Naive thymus-derived CD8-positive, alpha-beta T cell (primary cell): ENCODE measurements around the gene SAPCD1. TPM values are rescaled to one million over a fixed set of nuclear protein-coding genes. Genes with fewer than 3 reads are reported as not detected.
"Not testable (repeated sequence)": the region's sequence is repeated elsewhere in the genome, so short reads cannot be mapped to it uniquely, and the experiment has no call there.

ENCODE experiments used
- ATAC-seq, 2 donors: fragments of 150-1000 bp; cut with Tn5 transposase in 1 of 2; sonication (Bioruptor Pico), chemical (Tn5 transposase) in 1 of 2; 1 replicate in 1 of 2; 2 replicates in 1 of 2; pipeline ENCODE4 v1.10.0; 2021; ENCODE audit warnings: mild to moderate bottlenecking in 2 of 2, moderate library complexity in 2 of 2
- POLR2A ChIA-PET: fragments of 350-600 bp; sonication (Branson Sonifier 250); formaldehyde crosslinking; loops from one replicate; lab custom pipeline; 2021; ENCODE audit warnings: antibody characterized with exemption; lab: Charles Lee
- DNase-seq, 10 donors: peaks; one replicate each; pipeline versions ENCODE4 v3.0.0 to v3.0.0-alpha.2; 2020 to 2022
- H3K27ac Mint-ChIP-seq, 10 donors: one replicate each; pipeline ENCODE4 v1.8.0; 2020 to 2022; ENCODE audit warnings: mild to moderate bottlenecking in 10 of 10, mixed read lengths in 10 of 10, moderate library complexity in 4 of 10, inconsistent platforms in 1 of 10
- H3K27me3 Mint-ChIP-seq, 5 donors: one replicate each; pipeline ENCODE4 v1.8.0; 2021 to 2022; ENCODE audit warnings: mixed read lengths in 5 of 5
- H3K36me3 Mint-ChIP-seq, 3 donors: one replicate each; pipeline ENCODE4 v1.8.0; 2020 to 2022; ENCODE audit warnings: mixed read lengths in 3 of 3, mild to moderate bottlenecking in 2 of 3, inconsistent platforms in 1 of 3
- H3K4me1 Mint-ChIP-seq, 4 donors: one replicate each; pipeline ENCODE4 v1.8.0; 2021 to 2022; ENCODE audit warnings: mixed read lengths in 4 of 4
- H3K4me3 Mint-ChIP-seq, 10 donors: one replicate each; pipeline ENCODE4 v1.8.0; 2020 to 2022; ENCODE audit warnings: mild to moderate bottlenecking in 10 of 10, mixed read lengths in 10 of 10, moderate library complexity in 6 of 10, inconsistent platforms in 1 of 10
- H3K9me3 Mint-ChIP-seq, 9 donors: one replicate each; pipeline ENCODE4 v1.8.0; 2020 to 2022; ENCODE audit warnings: mixed read lengths in 9 of 9, mild to moderate bottlenecking in 3 of 9, inconsistent platforms in 1 of 9, moderate library complexity in 1 of 9
- polyA plus RNA-seq, 3 donors: library from polyadenylated mRNA; unstranded; fragments of 300-500 nt; fragmentation: Illumina TruSeq; gene quantifications; one replicate each; pipeline ENCODE4 v1.2.3, GENCODE V29; 2021
- total RNA-seq, 8 experiments: library from RNA in 2 of 8; stranded (reverse) in 2 of 8; gene quantifications; one replicate each; pipeline ENCODE4 v1.2.3 and lab custom pipeline; 2021 to 2026

Gene SAPCD1
- total and polyA plus RNA-seq, 5 experiments from 2014 or later, result 1.6 to 2.1 TPM; not detected in 3

DNA sequence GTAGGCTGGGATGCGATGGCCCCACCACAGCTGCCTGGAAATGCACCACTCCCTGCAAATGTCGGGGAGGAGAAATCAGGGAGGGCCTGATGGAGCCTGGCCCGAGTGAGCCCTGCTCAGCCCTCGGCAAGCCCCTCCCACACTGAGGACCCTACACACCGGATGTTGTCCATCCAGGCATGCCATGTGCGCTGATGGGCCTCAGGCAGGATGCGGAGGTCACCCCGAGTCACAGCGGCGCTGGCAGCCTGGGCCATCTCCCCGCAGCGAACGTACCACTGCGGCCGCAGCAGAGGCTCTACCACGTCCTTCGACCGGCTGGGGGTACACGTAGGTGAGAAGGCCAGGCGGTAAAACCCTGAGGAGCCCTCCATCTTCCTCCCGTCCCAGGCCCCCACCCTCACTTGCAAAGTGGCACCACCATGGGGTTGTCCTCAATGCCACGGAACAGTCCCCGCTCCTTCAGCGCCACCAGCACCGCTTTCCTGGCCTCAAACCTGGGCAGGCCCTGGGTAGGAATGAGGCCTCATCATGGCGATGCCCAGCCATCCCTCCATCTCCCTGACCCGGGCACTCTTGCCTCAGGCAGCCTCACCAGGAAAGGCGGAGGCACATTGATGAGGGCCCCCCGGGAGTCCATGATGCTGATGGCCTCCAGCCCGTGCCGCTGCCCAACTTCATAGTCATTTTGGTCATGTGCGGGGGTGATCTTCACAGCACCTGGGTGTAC lies 19.8 kb downstream of the SAPCD1 start:
- H3K27me3 Mint-ChIP-seq, result no peaks in the 10 kb centered on the region
- ATAC-seq, result no peak
- POLR2A ChIA-PET, result interaction anchor here (0.6 kb wide), 1 partner anchor 11 kb away, joined by 4 read pairs; no protein-coding TSS in a partner anchor
- H3K4me3 Mint-ChIP-seq, result no peak overlapping the region
- no peak overlapping the region for H3K27ac Mint-ChIP-seq
- no peaks in the 10 kb centered on the region for H3K9me3 Mint-ChIP-seq
- DNase-seq, result no peak
- peaks cover 0 to 55% (median 21%) of the 10 kb centered on the region in 3 donors for H3K36me3 Mint-ChIP-seq
- H3K4me1 Mint-ChIP-seq, result peaks cover 3 to 8% (median 7%) of the 10 kb centered on the region in 4 donors

DNA sequence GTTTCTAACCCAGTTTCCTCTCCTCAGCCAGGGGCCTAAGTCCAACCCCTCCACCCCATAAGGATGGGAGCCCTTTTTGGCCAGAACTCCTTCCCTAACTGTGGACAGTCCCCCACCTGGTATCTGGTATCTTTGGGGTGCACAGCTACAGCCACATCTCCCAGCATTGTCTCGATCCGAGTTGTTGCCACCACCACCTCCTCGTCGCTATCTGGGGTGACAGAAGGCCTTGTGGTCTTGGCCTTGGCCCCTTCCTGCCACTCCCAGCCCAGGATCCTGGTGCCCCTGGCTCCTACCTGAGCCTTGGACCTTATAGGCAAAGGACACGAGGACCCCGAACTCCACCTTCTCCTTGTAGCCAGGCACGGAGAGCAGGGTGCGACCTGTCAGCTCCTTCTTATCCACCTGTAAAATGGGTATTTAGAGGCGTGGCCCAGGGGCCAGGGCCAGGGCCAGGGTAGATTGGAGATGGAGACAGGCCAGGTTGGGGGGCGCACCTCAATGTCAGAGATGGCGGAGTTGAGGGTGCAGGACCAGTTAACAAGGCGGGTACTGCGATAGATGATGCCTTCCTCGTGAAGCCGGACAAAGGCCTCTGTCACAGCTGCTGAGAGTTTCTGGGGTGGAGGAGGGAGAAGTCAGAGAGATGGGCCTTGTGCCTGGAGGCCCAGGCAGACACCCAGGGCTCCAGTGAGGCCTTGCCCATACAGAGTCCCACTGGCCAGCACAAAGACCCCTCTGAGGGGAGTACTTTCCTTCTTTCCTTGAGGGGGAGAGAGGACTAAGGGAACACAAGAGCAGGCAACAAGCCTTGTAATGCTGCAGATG lies 21.9 kb downstream of the SAPCD1 start:
- Mint-ChIP-seq H3K27me3 (no peaks in the 10 kb centered on the region), H3K4me1 (peaks cover 0 to 3% (median under 1%) of the 10 kb centered on the region in 4 donors), H3K9me3 (no peaks in the 10 kb centered on the region), H3K4me3 (no peak overlapping the region), H3K27ac (peak overlapping the region in 1 of 10 donors; percentile 40), H3K36me3 (peaks cover 0 to 57% (median 18%) of the 10 kb centered on the region in 3 donors)
- POLR2A ChIA-PET, result interaction anchor here (0.6 to 1.6 kb wide), 4 partner anchors 9 to 125 kb away, joined by 3 to 6 read pairs (median 4); partner anchors contain the start of gene VARS1
- ATAC-seq (no peak), DNase-seq (no peak)

- DNase-seq, result no peak
- Mint-ChIP-seq H3K4me1 (peaks cover 0 to 7% (median under 1%) of the 10 kb centered on the region in 4 donors), H3K36me3 (peaks cover under 1 to 55% (median 14%) of the 10 kb centered on the region in 3 donors), H3K4me3 (no peak overlapping the region), H3K27me3 (no peaks in the 10 kb centered on the region), H3K27ac (no peak overlapping the region), H3K9me3 (no peaks in the 10 kb centered on the region)
- ATAC-seq, result no peak
- POLR2A ChIA-PET, result interaction anchor here (1.6 kb wide), 1 partner anchor 10 kb away, joined by 6 read pairs; the partner anchor contains the start of gene VARS1
These were observed 23.0 kb downstream of the SAPCD1 start for GRCh38 chr6:31785475-31785874.

- ATAC-seq, result no peak
- H3K36me3 Mint-ChIP-seq, result peaks cover 2 to 43% (median 4%) of the 10 kb centered on the region in 3 donors
- peak in 2 of 10 donors; percentile 36 to 40 for DNase-seq
- POLR2A ChIA-PET, result interaction anchor here (0.5 to 0.8 kb wide), 2 partner anchors 13 to 16 kb away, joined by 3 to 4 read pairs; partner anchors contain the start of gene LSM2
- H3K4me3 Mint-ChIP-seq, result peak overlapping the region in 2 of 10 donors; percentile 37 to 49
- peak overlapping the region in 9 of 10 donors; percentile 14 to 84 (median 56) for H3K27ac Mint-ChIP-seq
- no peaks in the 10 kb centered on the region for H3K27me3 Mint-ChIP-seq
- peaks cover 11 to 36% (median 28%) of the 10 kb centered on the region in 4 donors for H3K4me1 Mint-ChIP-seq
- no peaks in the 10 kb centered on the region for H3K9me3 Mint-ChIP-seq
These were observed 29.1 kb downstream of the SAPCD1 start for GRCh38 chr6:31791324-31792089.

DNA sequence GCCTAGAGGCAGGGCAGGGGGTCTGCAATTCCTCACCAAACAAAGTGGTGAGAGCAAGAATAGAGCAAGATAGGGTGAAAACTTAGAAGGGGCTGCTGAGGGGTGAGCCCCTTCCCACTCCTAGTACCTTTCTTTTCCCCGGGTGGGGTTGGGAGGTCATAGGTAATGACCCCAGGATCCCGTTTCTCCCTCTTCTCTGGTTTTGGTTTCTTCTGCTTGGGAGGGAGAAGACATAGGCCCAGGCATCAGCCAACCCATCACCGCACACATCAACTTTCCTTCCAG lies 29.6 kb downstream of the SAPCD1 start:
- no peak for ATAC-seq
- Mint-ChIP-seq H3K27me3 (no peaks in the 10 kb centered on the region), H3K9me3 (no peaks in the 10 kb centered on the region), H3K27ac (peak overlapping the region in 5 of 10 donors; percentile 14 to 72 (median 34)), H3K36me3 (peaks cover 2 to 40% (median 4%) of the 10 kb centered on the region in 3 donors), H3K4me1 (peaks cover 11 to 41% (median 32%) of the 10 kb centered on the region in 4 donors), H3K4me3 (peak overlapping the region in 2 of 10 donors; percentile 15 to 37)
- no peak for DNase-seq
- POLR2A ChIA-PET, result interaction anchor here (0.6 kb wide), 1 partner anchor 1333 kb away, joined by 6 read pairs; no protein-coding TSS in a partner anchor

DNA sequence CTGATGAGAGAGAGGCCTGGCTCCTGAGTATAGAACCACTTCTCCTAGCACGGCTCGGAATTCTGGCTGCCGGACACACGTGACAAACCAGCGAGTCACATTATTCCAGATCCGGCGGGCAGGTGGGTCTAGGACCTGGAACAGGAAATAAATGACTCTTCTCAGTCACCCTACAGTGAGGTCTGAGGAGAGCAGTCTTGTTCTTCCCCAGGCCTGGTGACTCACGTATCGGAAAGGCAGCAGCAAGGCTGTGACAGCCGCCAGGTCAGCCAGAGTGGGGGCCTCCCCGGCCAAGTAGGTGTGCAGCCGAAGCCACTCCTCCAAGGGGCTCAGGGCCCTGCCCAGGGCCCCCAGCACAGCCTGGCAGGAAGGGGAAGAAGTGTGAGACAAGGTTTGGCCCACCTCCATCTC lies 30.3 kb downstream of the SAPCD1 start:
- H3K4me1 Mint-ChIP-seq, result peaks cover 17 to 48% (median 40%) of the 10 kb centered on the region in 4 donors
- ATAC-seq (no peak), DNase-seq (no peak)
- H3K27me3 Mint-ChIP-seq, result no peaks in the 10 kb centered on the region
- H3K36me3 Mint-ChIP-seq, result peaks cover 2 to 40% (median 4%) of the 10 kb centered on the region in 3 donors
- no peaks in the 10 kb centered on the region for H3K9me3 Mint-ChIP-seq
- no peak overlapping the region for H3K4me3 Mint-ChIP-seq
- H3K27ac Mint-ChIP-seq, result peak overlapping the region in 2 of 10 donors; percentile 16 to 38
- POLR2A ChIA-PET, result interaction anchor here (0.6 kb wide), 2 partner anchors 251 to 1333 kb away, joined by 3 to 6 read pairs; partner anchors contain the start of gene DDX39B

- ATAC-seq, H3K9me3 Mint-ChIP-seq, DNase-seq, H3K27me3 Mint-ChIP-seq: not testable (repeated sequence)
- Mint-ChIP-seq H3K36me3 (peaks cover 2 to 35% (median 4%) of the 10 kb centered on the region in 3 donors), H3K4me1 (peaks cover 19 to 56% (median 47%) of the 10 kb centered on the region in 4 donors), H3K4me3 (peak overlapping the region in 9 of 10 donors; percentile 59 to 96 (median 89)), H3K27ac (peak overlapping the region in 8 of 10 donors; percentile 32 to 94 (median 82))
- POLR2A ChIA-PET, result interaction anchor here (0.6 to 0.7 kb wide), 2 partner anchors 12 to 13 kb away, joined by 3 to 4 read pairs; partner anchors contain the start of gene LSM2
These were observed 31.4 kb downstream of the SAPCD1 start for GRCh38 chr6:31793927-31794245.

DNA sequence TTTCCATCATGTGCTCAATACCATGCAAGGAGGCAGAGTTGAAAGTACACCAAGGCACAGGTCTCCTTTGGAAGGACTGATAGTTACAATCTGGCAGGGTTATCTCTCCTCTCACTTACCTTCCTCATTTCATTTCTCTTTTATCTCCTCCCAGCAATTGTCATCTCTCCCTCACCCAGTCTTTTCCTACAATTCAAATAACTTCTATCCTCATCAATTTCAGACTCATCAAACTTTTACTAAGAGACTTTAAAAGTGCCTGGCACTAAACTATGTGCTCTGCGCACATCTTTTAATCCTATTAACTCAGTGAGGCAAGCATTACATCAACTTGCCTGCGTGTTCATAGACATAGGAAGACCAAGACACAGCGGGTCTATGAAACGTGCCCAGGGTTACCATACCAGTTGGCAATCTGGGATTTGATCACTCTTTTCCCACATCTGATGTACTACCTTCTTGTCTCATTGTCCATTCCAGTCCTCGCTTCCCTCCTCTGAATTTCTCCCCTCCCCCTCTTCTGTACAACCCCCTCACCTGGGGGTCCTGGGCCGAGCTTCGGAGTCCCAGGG lies 31.9 kb downstream of the SAPCD1 start:
- Mint-ChIP-seq H3K36me3 (peaks cover 2 to 30% (median 4%) of the 10 kb centered on the region in 3 donors), H3K27ac (peak overlapping the region; percentile 32 to 99 (median 82)), H3K9me3 (no peaks in the 10 kb centered on the region), H3K4me3 (peak overlapping the region; percentile 59 to 96 (median 90)), H3K27me3 (no peaks in the 10 kb centered on the region), H3K4me1 (peaks cover 19 to 53% (median 47%) of the 10 kb centered on the region in 4 donors)
- POLR2A ChIA-PET, result interaction anchor here (0.5 to 4.3 kb wide), 11 partner anchors 8 to 91 kb away, joined by 3 to 63 read pairs (median 3); partner anchors contain the start of genes ABHD16A, CLIC1, DDAH2 and LSM2
- DNase-seq, result no peak
- ATAC-seq, result no peak

- peak overlapping the region; percentile 82 to 99 (median 98) for H3K27ac Mint-ChIP-seq
- peak overlapping the region; percentile 88 to 97 (median 94) for H3K4me3 Mint-ChIP-seq
- peak; percentile 1 to 15 for ATAC-seq
- DNase-seq, result no peak
- POLR2A ChIA-PET, result interaction anchor here (0.5 to 4.3 kb wide), 14 partner anchors 8 to 92 kb away, joined by 3 to 63 read pairs (median 4); partner anchors contain the start of genes ABHD16A, CLIC1, DDAH2 and LSM2
- peaks cover 2 to 25% (median 4%) of the 10 kb centered on the region in 3 donors for H3K36me3 Mint-ChIP-seq
- H3K27me3 Mint-ChIP-seq, result no peaks in the 10 kb centered on the region
- H3K9me3 Mint-ChIP-seq, result no peaks in the 10 kb centered on the region
- H3K4me1 Mint-ChIP-seq, result peaks cover 19 to 50% (median 47%) of the 10 kb centered on the region in 4 donors
These were observed 32.6 kb downstream of the SAPCD1 start for GRCh38 chr6:31794866-31795615.

DNA sequence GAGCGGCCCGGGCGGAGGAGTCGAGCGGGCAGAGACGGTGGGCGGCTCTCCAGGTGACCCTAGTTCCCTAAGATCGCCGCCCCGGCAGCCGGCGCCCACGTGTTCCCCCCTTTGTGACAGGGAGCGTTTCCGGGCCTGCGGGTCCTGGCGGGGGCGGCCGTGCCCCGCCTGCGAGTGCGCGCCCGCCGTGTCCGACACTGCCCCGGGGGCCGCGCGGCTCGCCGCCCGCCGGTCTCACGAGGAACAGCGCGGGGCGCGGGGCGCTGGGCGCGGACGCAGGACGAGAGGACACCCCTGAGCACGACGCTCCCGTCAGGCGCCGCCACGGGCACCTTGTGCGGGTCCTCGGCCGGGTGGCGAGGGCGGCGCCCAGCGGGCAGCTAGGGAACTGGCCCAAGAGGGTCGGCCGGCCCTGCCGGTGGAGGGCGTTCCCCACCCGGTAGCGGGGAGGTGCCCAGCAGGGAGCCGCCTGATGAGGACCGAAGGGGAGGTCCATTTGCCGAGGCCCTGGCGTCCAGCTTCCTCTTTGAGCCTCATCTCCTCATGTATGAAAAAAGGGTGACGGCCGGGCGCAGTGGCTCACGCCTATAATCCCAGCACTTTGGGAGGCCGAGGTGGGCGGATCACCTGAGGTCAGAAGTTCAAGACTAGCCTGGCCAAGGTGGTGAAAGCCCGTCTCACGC lies 33.3 kb downstream of the SAPCD1 start, which contains the start of gene VARS1:
TSS of gene VARS1 (minus strand) at position 137 of the 683 bp plus-strand sequence. CDS start 535 bp downstream, outside the sequence.
- H3K4me1 Mint-ChIP-seq, result peaks cover 19 to 47% (median 46%) of the 10 kb centered on the region in 4 donors

More for the DNA sequence above, 33.3 kb downstream of the SAPCD1 start, which contains the start of gene VARS1:
- Mint-ChIP-seq H3K4me3 (peak within 1 kb of the TSS; percentile 88 to 97 (median 94)), H3K27ac (peak within 1 kb of the TSS; percentile 96 to 99 (median 98)), H3K36me3 (peaks cover 0 to 18% (median under 1%) of the 10 kb centered on the region in 3 donors), H3K27me3 (no peaks in the 10 kb centered on the region), H3K9me3 (no peaks in the 10 kb centered on the region)
- POLR2A ChIA-PET, result interaction anchor here (0.7 to 4.3 kb wide), 17 partner anchors 10 to 146 kb away, joined by 3 to 63 read pairs (median 5); partner anchors contain the start of genes ABHD16A, BAG6, CLIC1 and DDAH2
- ATAC-seq (peak; percentile 86 to 87), DNase-seq (peak; percentile 63 to 91 (median 84))
